Eye (tissue), 1 donor: Measurements from ENCODE around the gene LRATD1.
A peak's percentile ranks its signal among the peaks of the same experiment; 100 is the strongest.

Experiments
- DNase-seq: peaks from one replicate; pipeline ENCODE4 v3.0.0-alpha.2; 2015

LRATD1 gene

GRCh38 chr2:14633461-14634181 lies 1.1 kb downstream of the LRATD1 start:
- no peak for DNase-seq

GRCh38 chr2:14634182-14634488 lies 1.6 kb downstream of the LRATD1 start:
- DNase-seq: no peak

GRCh38 chr2:14634489-14635390 lies 2.2 kb downstream of the LRATD1 start:
- DNase-seq: peak; percentile 94

- no peak for DNase-seq
Measured at GRCh38 chr2:14635391-14635871, 2.9 kb downstream of the LRATD1 start.

GRCh38 chr2:14638488-14638887 lies 6.0 kb downstream of the LRATD1 start:
- DNase-seq: no peak

GRCh38 chr2:14641116-14641515 lies 8.6 kb downstream of the LRATD1 start:
- no peak for DNase-seq

GRCh38 chr2:14642499-14642898 lies 10.0 kb downstream of the LRATD1 start:
- no peak for DNase-seq

- DNase-seq: no peak
Measured at GRCh38 chr2:14647714-14648113, 15.2 kb downstream of the LRATD1 start.

- no peak for DNase-seq
Measured at GRCh38 chr2:14650066-14650465, 17.5 kb downstream of the LRATD1 start.

GRCh38 chr2:14654835-14655282 lies 22.3 kb downstream of the LRATD1 start:
- DNase-seq: no peak

- no peak for DNase-seq
Measured at GRCh38 chr2:14656146-14656545, 23.6 kb downstream of the LRATD1 start.

GRCh38 chr2:14661163-14661562 lies 28.6 kb downstream of the LRATD1 start:
- DNase-seq: no peak

GRCh38 chr2:14673351-14673875 lies 40.9 kb downstream of the LRATD1 start:
- DNase-seq: peak; percentile 24

- peak; percentile 25 for DNase-seq
Measured at GRCh38 chr2:14675489-14675888, 43.0 kb downstream of the LRATD1 start.

GRCh38 chr2:14676371-14676770 lies 43.9 kb downstream of the LRATD1 start:
- no peak for DNase-seq

- peak; percentile 50 for DNase-seq
Measured at GRCh38 chr2:14677039-14677438, 44.5 kb downstream of the LRATD1 start.

- no peak for DNase-seq
Measured at GRCh38 chr2:14678761-14679160, 46.2 kb downstream of the LRATD1 start.

- DNase-seq: no peak
Measured at GRCh38 chr2:14681608-14682007, 49.1 kb downstream of the LRATD1 start.
